ENCODE results near the gene VPS35L.

VPS35L gene

GRCh38 chr16:19694989-19695388, 139.5 kb downstream of the VPS35L start:
- DNase-seq (ENCODE audit: low spot score), result no peak

- peak; percentile 88 for DNase-seq (ENCODE audit: low spot score)
Observed at GRCh38 chr16:19696328-19696727, 140.8 kb downstream of the VPS35L start.

GRCh38 chr16:19696961-19697360, 141.5 kb downstream of the VPS35L start:
- DNase-seq (ENCODE audit: low spot score), result no peak

- no peak for DNase-seq (ENCODE audit: low spot score)
Observed at GRCh38 chr16:19697756-19698318, 142.3 kb downstream of the VPS35L start.

- DNase-seq (ENCODE audit: low spot score), result peak; percentile 79
Observed at GRCh38 chr16:19698480-19699465, 143.3 kb downstream of the VPS35L start.

GRCh38 chr16:19699472-19699871, 144.0 kb downstream of the VPS35L start:
- no peak for DNase-seq (ENCODE audit: low spot score)

- DNase-seq (ENCODE audit: low spot score), result peak; percentile 49
Observed at GRCh38 chr16:19700319-19700781, 144.8 kb downstream of the VPS35L start.

GRCh38 chr16:19701091-19701490, 145.6 kb downstream of the VPS35L start:
- DNase-seq (ENCODE audit: low spot score), result no peak

GRCh38 chr16:19703172-19703889, 147.8 kb downstream of the VPS35L start:
- DNase-seq (ENCODE audit: low spot score), result no peak

- DNase-seq (ENCODE audit: low spot score), result peak; percentile 59
Observed at GRCh38 chr16:19704321-19705145, 149.0 kb downstream of the VPS35L start.

GRCh38 chr16:19705146-19705501, 149.6 kb downstream of the VPS35L start:
- DNase-seq (ENCODE audit: low spot score), result no peak

- no peak for DNase-seq (ENCODE audit: low spot score)
Observed at GRCh38 chr16:19705843-19706242, 150.3 kb downstream of the VPS35L start.

- no peak for DNase-seq (ENCODE audit: low spot score)
Observed at GRCh38 chr16:19706846-19707245, 151.3 kb downstream of the VPS35L start.

- DNase-seq (ENCODE audit: low spot score), result no peak
Observed at GRCh38 chr16:19707569-19708295, 152.2 kb downstream of the VPS35L start.

- DNase-seq (ENCODE audit: low spot score), result no peak
Observed at GRCh38 chr16:19708296-19709205, 153.0 kb downstream of the VPS35L start.

- DNase-seq (ENCODE audit: low spot score), result no peak
Observed at GRCh38 chr16:19709381-19710136, 154.1 kb downstream of the VPS35L start.

GRCh38 chr16:19710191-19710908, 154.8 kb downstream of the VPS35L start:
- DNase-seq (ENCODE audit: low spot score), result no peak

- no peak for DNase-seq (ENCODE audit: low spot score)
Observed at GRCh38 chr16:19710991-19711545, 155.6 kb downstream of the VPS35L start.
